HG03521 (cell line): ENCODE results near the gene POLR1E.
"Not testable (repeated sequence)": the region's sequence is repeated elsewhere in the genome, so short reads cannot be mapped to it uniquely, and the experiment has no call there.

Experiments
- ATAC-seq: cut with Tn5 transposase; IDR thresholded peaks from one replicate; pipeline ENCODE4 v1.9.1; 2021; ENCODE audit warnings: mild to moderate bottlenecking, moderate library complexity; ENCODE audit not compliant: unreplicated experiment

Gene POLR1E

GRCh38 chr9:37499297-37499696 is 13.5 kb downstream of the POLR1E start:
- ATAC-seq = no peak

- no peak for ATAC-seq
Observed at GRCh38 chr9:37501957-37502596, 16.3 kb downstream of the POLR1E start.

- ATAC-seq = no peak
Observed at GRCh38 chr9:37503736-37504135, 18.0 kb downstream of the POLR1E start.

GRCh38 chr9:37504605-37505004 is 18.9 kb downstream of the POLR1E start:
- ATAC-seq = no peak

GRCh38 chr9:37507566-37508134 is 21.9 kb downstream of the POLR1E start:
- no peak for ATAC-seq

- no peak for ATAC-seq
Observed at GRCh38 chr9:37508135-37508833, 22.5 kb downstream of the POLR1E start.

GRCh38 chr9:37508834-37509206 is 23.1 kb downstream of the POLR1E start:
- ATAC-seq = no peak

- ATAC-seq = no peak
Observed at GRCh38 chr9:37509536-37509935, 23.8 kb downstream of the POLR1E start.

- not testable (repeated sequence) for ATAC-seq
Observed at GRCh38 chr9:37510053-37510452, 24.3 kb downstream of the POLR1E start.

GRCh38 chr9:37511016-37512010 is 25.6 kb downstream of the POLR1E start:
- no peak for ATAC-seq

GRCh38 chr9:37512437-37512836 is 26.7 kb downstream of the POLR1E start:
- ATAC-seq = no peak

- not testable (repeated sequence) for ATAC-seq
Observed at GRCh38 chr9:37514415-37514814, 28.7 kb downstream of the POLR1E start.

GRCh38 chr9:37514999-37515398 is 29.3 kb downstream of the POLR1E start:
- ATAC-seq = no peak

GRCh38 chr9:37515620-37516258 is 30.0 kb downstream of the POLR1E start:
- no peak for ATAC-seq

GRCh38 chr9:37517923-37518322 is 32.2 kb downstream of the POLR1E start:
- no peak for ATAC-seq

GRCh38 chr9:37520641-37521040 is 34.9 kb downstream of the POLR1E start:
- no peak for ATAC-seq

- ATAC-seq = no peak
Observed at GRCh38 chr9:37521111-37521510, 35.4 kb downstream of the POLR1E start.

GRCh38 chr9:37522971-37523370 is 37.2 kb downstream of the POLR1E start:
- ATAC-seq = no peak

GRCh38 chr9:37523916-37524315 is 38.2 kb downstream of the POLR1E start:
- ATAC-seq = no peak

- ATAC-seq = peak; percentile 52
Observed at GRCh38 chr9:37528652-37529471, 43.1 kb downstream of the POLR1E start.
